HEK293T (cell line): ENCODE measurements around the gene CPNE8.

Source experiments
- CTCF ChIA-PET: fragments of 350-600 bp; formaldehyde crosslinking; extraction: SDS; loops from one replicate; lab custom pipeline; 2021; ENCODE audit warnings: antibody characterized with exemption, inconsistent platforms; lab: Yijun Ruan, JAX
- POLR2A ChIA-PET: fragments of 350-600 bp; formaldehyde crosslinking; extraction: SDS; loops from one replicate; lab custom pipeline; 2020; ENCODE audit warnings: antibody characterized with exemption, inconsistent platforms; lab: Yijun Ruan, JAX
- DNase-seq: peaks from one replicate; pipeline ENCODE4 v3.0.0; 2012; ENCODE audit warnings: mixed read lengths; ENCODE audit errors: extremely low spot score
- ARNT ChIP-seq: fragments of 450-650 bp; IDR thresholded peaks from 2 replicates; pipeline ENCODE4 v1.6.1; 2017; ENCODE audit warnings: mild to moderate bottlenecking
- BHLHE40 ChIP-seq: fragments of 450-650 bp; IDR thresholded peaks from 2 replicates; pipeline ENCODE4 v1.6.1; 2016; ENCODE audit warnings: mild to moderate bottlenecking, moderate library complexity, borderline replicate concordance
- CTBP1 ChIP-seq: fragments of 450-650 bp; IDR thresholded peaks from 2 replicates; pipeline ENCODE4 v1.6.1; 2016; ENCODE audit warnings: borderline replicate concordance
- ELF4 ChIP-seq: fragments of 450-650 bp; IDR thresholded peaks from 2 replicates; pipeline ENCODE4 v1.6.1; 2017; ENCODE audit warnings: antibody characterized with exemption
- FOXA1 ChIP-seq: fragments of 450-650 bp; IDR thresholded peaks from 2 replicates; pipeline ENCODE4 v1.6.1; 2016; ENCODE audit warnings: mild to moderate bottlenecking
- FOXK2 ChIP-seq: fragments of 450-650 bp; IDR thresholded peaks from 2 replicates; pipeline ENCODE4 v1.6.1; 2016; ENCODE audit warnings: mild to moderate bottlenecking
- FOXM1 ChIP-seq: fragments of 450-650 bp; IDR thresholded peaks from 2 replicates; pipeline ENCODE4 v1.6.1; 2017; ENCODE audit warnings: mild to moderate bottlenecking, borderline replicate concordance
- HDGF ChIP-seq: fragments of 450-650 bp; IDR thresholded peaks from 2 replicates; pipeline ENCODE4 v1.6.1; 2017; ENCODE audit warnings: antibody characterized with exemption, borderline replicate concordance
- L3MBTL2 ChIP-seq: fragments of 450-650 bp; conservative IDR thresholded peaks from 2 replicates; pipeline ENCODE4 v1.6.1; 2016; ENCODE audit warnings: mild to moderate bottlenecking
- LEF1 ChIP-seq: fragments of 450-650 bp; IDR thresholded peaks from 2 replicates; pipeline ENCODE4 v1.6.1; 2017; ENCODE audit warnings: mild to moderate bottlenecking, borderline replicate concordance
- NFRKB ChIP-seq: fragments of 450-650 bp; IDR thresholded peaks from 2 replicates; pipeline ENCODE4 v1.6.1; 2016; ENCODE audit warnings: mild to moderate bottlenecking, moderate library complexity
- PKNOX1 ChIP-seq: fragments of 450-650 bp; IDR thresholded peaks from 2 replicates; pipeline ENCODE4 v1.6.1; 2016
- SP1 ChIP-seq: fragments of 450-650 bp; IDR thresholded peaks from 2 replicates; pipeline ENCODE4 v1.6.1; 2017
- SUZ12 ChIP-seq: fragments of 450-650 bp; IDR thresholded peaks from 2 replicates; pipeline ENCODE4 v1.6.1; 2016; ENCODE audit warnings: mild to moderate bottlenecking
- TARDBP ChIP-seq: fragments of 450-650 bp; IDR thresholded peaks from 2 replicates; pipeline ENCODE4 v1.6.1; 2016
- ZNF384 ChIP-seq: fragments of 450-650 bp; IDR thresholded peaks from 2 replicates; pipeline ENCODE4 v1.6.1; 2016

The CPNE8 gene

GRCh38 chr12:38838056-38838850, 67.1 kb downstream of the CPNE8 start:
- CTCF ChIA-PET = no interaction called here
- DNase-seq = no peak
- TF ChIP-seq BHLHE40 (no peak), FOXM1 (no peak), NFRKB (no peak), TARDBP (no peak), ARNT (no peak), ELF4 (no peak), L3MBTL2 (no peak), SUZ12 (no peak), FOXK2 (no peak), SP1 (no peak), LEF1 (no peak), HDGF (no peak), CTBP1 (no peak), FOXA1 (no peak)
- POLR2A ChIA-PET = interaction anchor here (0.9 kb wide), 1 partner anchor 67 kb away, joined by 3 read pairs; the partner anchor contains the start of gene CPNE8

GRCh38 chr12:38831715-38832114, 73.7 kb downstream of the CPNE8 start:
- TF ChIP-seq PKNOX1 (no peak), FOXK2 (no peak), SP1 (no peak), ELF4 (no peak), BHLHE40 (no peak), CTBP1 (no peak), ARNT (no peak)

GRCh38 chr12:38825006-38825405, 80.4 kb downstream of the CPNE8 start:
- ChIA-PET POLR2A (interaction anchor here (0.9 kb wide), 1 partner anchor 80 kb away, joined by 3 read pairs; the partner anchor contains the start of gene CPNE8), CTCF (no interaction called here)
- no peak for DNase-seq
- TF ChIP-seq LEF1 = no peak
- no peak for TF ChIP-seq L3MBTL2
- no peak for TF ChIP-seq NFRKB

More at GRCh38 chr12:38831715-38832114, 73.7 kb downstream of the CPNE8 start:
- DNase-seq = no peak
- POLR2A ChIA-PET = interaction anchor here (1.1 kb wide), 1 partner anchor 73 kb away, joined by 3 read pairs; no protein-coding TSS in a partner anchor
- CTCF ChIA-PET = no interaction called here

- no peak for DNase-seq
- ChIA-PET CTCF (no interaction called here), POLR2A (no interaction called here)
- TF ChIP-seq PKNOX1 (0 out of 2 replicates have a peak, but pooled peaks have one; percentile 9), LEF1 (no peak)
Observed at GRCh38 chr12:38823738-38824137, 81.7 kb downstream of the CPNE8 start.

GRCh38 chr12:38823314-38823713, 82.1 kb downstream of the CPNE8 start:
- no peak for DNase-seq
- ChIA-PET CTCF (no interaction called here), POLR2A (no interaction called here)
- TF ChIP-seq FOXM1 (no peak), LEF1 (no peak), ZNF384 (no peak), BHLHE40 (no peak)

GRCh38 chr12:38817942-38818341, 87.4 kb downstream of the CPNE8 start:
- POLR2A ChIA-PET = no interaction called here

More at GRCh38 chr12:38817942-38818341, 87.4 kb downstream of the CPNE8 start:
- no peak for DNase-seq
- CTCF ChIA-PET = no interaction called here
- TF ChIP-seq PKNOX1 (no peak), ELF4 (no peak), SP1 (no peak), ARNT (no peak), FOXK2 (no peak), HDGF (no peak), ZNF384 (no peak), FOXM1 (no peak), L3MBTL2 (no peak), BHLHE40 (no peak), SUZ12 (no peak), TARDBP (no peak), CTBP1 (no peak), LEF1 (no peak), NFRKB (no peak), FOXA1 (no peak)
